Measurements from ENCODE around the gene FOXD1. TPM values are rescaled to one million over a fixed set of nuclear protein-coding genes. Genes with fewer than 3 reads are reported as not detected.

The FOXD1 gene
- polyA plus RNA-seq, 2 of the 4 experiments (the other 2 are of a cell fraction), result 2.2 to 8.2 TPM

- H3K9me3 ChIP-seq, result no peaks in the 10 kb centered on the region
- no peak overlapping the region for H3K4me2 ChIP-seq
- 0 out of 3 replicates have a peak, but pooled peaks cover 4% of the 10 kb centered on the region for H3K4me1 ChIP-seq
- FAIRE-seq, result peak; percentile 91
- no peak overlapping the region for H3K4me3 ChIP-seq
- DNase-seq (ENCODE audit: low read depth in 1 of 2, low spot score in 1 of 2), result peak in 1 of 2 experiments; percentile 83
- ChIA-PET POLR2A (interaction anchor here (1.0 to 1.2 kb wide), 2 partner anchors 44 to 238 kb away, joined by 4 to 8 read pairs; partner anchors contain the start of gene BTF3), CTCF (interaction anchor here (0.6 to 4.3 kb wide), 31 partner anchors 9 to 405 kb away, joined by 3 to 48 read pairs (median 4); partner anchors contain the start of gene BTF3)
- WGBS (ENCODE audit: missing lambda C conversion rate), result 44% methylated on average over 6 of the region's 6 CpGs
- no peak for TF ChIP-seq FOSL2 (IDR thresholded peaks at IDR 0.05)
- TF ChIP-seq FOSL2 (CRISPR knock-in tag; IDR thresholded peaks at IDR 0.05), result no peak
- TF ChIP-seq PHF8 (IDR thresholded peaks at IDR 0.05; ENCODE audit: borderline replicate concordance, low read depth), result no peak
- no peak for TF ChIP-seq JUNB (IDR thresholded peaks at IDR 0.05)
- no peak for TF ChIP-seq CEBPB (IDR thresholded peaks at IDR 0.05)
- TF ChIP-seq RAD21 (conservative IDR thresholded peaks at IDR 0.05 in 1 of 2, IDR thresholded peaks at IDR 0.05 in 1 of 2), result peak; percentile 25 to 43; a peak in 3 of 5 replicates
- TF ChIP-seq REST (IDR thresholded peaks at IDR 0.05), result no peak
- TF ChIP-seq SMC3 (IDR thresholded peaks at IDR 0.05), result no peak
- TF ChIP-seq HEYL (CRISPR knock-in tag; IDR thresholded peaks at IDR 0.05), result no peak
- no peak for TF ChIP-seq EHF (CRISPR knock-in tag; IDR thresholded peaks at IDR 0.05)
- no peak for TF ChIP-seq TP53 (CRISPR knock-in tag; IDR thresholded peaks at IDR 0.05)
- TF ChIP-seq, protein P1, sequence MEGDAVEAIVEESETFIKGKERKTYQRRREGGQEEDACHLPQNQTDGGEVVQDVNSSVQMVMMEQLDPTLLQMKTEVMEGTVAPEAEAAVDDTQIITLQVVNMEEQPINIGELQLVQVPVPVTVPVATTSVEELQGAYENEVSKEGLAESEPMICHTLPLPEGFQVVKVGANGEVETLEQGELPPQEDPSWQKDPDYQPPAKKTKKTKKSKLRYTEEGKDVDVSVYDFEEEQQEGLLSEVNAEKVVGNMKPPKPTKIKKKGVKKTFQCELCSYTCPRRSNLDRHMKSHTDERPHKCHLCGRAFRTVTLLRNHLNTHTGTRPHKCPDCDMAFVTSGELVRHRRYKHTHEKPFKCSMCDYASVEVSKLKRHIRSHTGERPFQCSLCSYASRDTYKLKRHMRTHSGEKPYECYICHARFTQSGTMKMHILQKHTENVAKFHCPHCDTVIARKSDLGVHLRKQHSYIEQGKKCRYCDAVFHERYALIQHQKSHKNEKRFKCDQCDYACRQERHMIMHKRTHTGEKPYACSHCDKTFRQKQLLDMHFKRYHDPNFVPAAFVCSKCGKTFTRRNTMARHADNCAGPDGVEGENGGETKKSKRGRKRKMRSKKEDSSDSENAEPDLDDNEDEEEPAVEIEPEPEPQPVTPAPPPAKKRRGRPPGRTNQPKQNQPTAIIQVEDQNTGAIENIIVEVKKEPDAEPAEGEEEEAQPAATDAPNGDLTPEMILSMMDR (IDR thresholded peaks at IDR 0.05), result peak; percentile 59
- TF ChIP-seq NR3C1 (IDR thresholded peaks at IDR 0.05), result no peak
- no peak for TF ChIP-seq HOXB5 (CRISPR knock-in tag; IDR thresholded peaks at IDR 0.05)
- TF ChIP-seq HOXA7 (CRISPR knock-in tag; IDR thresholded peaks at IDR 0.05), result no peak
- no peak for TF ChIP-seq ZNF302 (CRISPR knock-in tag; IDR thresholded peaks at IDR 0.05)
- TF ChIP-seq, protein P2, sequence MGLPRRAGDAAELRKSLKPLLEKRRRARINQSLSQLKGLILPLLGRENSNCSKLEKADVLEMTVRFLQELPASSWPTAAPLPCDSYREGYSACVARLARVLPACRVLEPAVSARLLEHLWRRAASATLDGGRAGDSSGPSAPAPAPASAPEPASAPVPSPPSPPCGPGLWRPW (IDR thresholded peaks at IDR 0.05), result no peak
- peak; percentile 75 to 79 for ATAC-seq
- H3K27ac ChIP-seq, result no peak overlapping the region
Observed at GRCh38 chr5:73454379-73455036, 5.9 kb upstream of the FOXD1 start.

DNA sequence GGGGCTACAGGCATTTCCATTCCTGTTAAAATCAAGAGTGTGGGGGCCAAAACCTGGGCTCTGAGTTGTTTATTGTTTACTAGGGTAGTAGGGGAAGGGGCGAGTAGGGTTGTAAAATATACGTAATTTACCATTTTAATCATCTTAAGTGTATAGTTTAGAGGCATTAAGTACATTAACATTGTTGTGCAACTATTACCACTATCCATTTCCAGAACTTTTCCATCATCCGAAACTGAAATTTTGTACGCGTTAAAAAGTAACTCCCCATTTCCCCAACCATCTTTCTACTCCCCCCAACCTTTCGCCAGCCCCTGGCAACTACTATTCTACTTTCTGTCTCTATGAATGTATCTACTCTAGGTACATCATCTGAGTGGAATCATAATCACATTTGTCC is 3.6 kb upstream of the FOXD1 start:
- no peak for FAIRE-seq
- Histone ChIP-seq H3K27ac (no peak overlapping the region), H3K9me3 (no peaks in the 10 kb centered on the region), H3K4me1 (peaks cover 11% of the 10 kb centered on the region; the same call in 2 of the 3 replicates), H3K4me3 (no peak overlapping the region; the same call in 2 of the 3 replicates), H3K4me2 (peak overlapping the region; percentile 95; the same call in 2 of the 3 replicates)
- WGBS (ENCODE audit: missing lambda C conversion rate), result 81% methylated on average over 6 of the region's 6 CpGs
- ChIA-PET POLR2A (no interaction called here), CTCF (interaction anchor here (1.7 kb wide), 1 partner anchor 130 kb away, joined by 4 read pairs; no protein-coding TSS in a partner anchor)
- TF ChIP-seq FOSL2 (IDR thresholded peaks at IDR 0.05) (no peak), FOSL2 (CRISPR knock-in tag; IDR thresholded peaks at IDR 0.05) (no peak), HEYL (CRISPR knock-in tag; IDR thresholded peaks at IDR 0.05) (no peak), SMC3 (IDR thresholded peaks at IDR 0.05) (no peak), ZFP36 (IDR thresholded peaks at IDR 0.05; ENCODE audit: borderline replicate concordance, partially characterized antibody) (no peak), RAD21 (conservative IDR thresholded peaks at IDR 0.05 in 1 of 2, IDR thresholded peaks at IDR 0.05 in 1 of 2) (no peak), PBX3 (IDR thresholded peaks at IDR 0.05) (no peak), RFX5 (IDR thresholded peaks at IDR 0.05) (no peak), PHF8 (IDR thresholded peaks at IDR 0.05; ENCODE audit: borderline replicate concordance, low read depth) (no peak), ESRRA (IDR thresholded peaks at IDR 0.05; ENCODE audit: borderline replicate concordance, low read length) (no peak), EHMT2 (IDR thresholded peaks at IDR 0.05; ENCODE audit: low read depth) (no peak), ZC3H11A (IDR thresholded peaks at IDR 0.05) (no peak), NPAS2 (CRISPR knock-in tag; IDR thresholded peaks at IDR 0.05; ENCODE audit: borderline replicate concordance) (no peak), NFE2L2 (conservative IDR thresholded peaks at IDR 0.05; ENCODE audit: low read length) (no peak)
- TF ChIP-seq, protein P3, sequence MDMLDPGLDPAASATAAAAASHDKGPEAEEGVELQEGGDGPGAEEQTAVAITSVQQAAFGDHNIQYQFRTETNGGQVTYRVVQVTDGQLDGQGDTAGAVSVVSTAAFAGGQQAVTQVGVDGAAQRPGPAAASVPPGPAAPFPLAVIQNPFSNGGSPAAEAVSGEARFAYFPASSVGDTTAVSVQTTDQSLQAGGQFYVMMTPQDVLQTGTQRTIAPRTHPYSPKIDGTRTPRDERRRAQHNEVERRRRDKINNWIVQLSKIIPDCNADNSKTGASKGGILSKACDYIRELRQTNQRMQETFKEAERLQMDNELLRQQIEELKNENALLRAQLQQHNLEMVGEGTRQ (IDR thresholded peaks at IDR 0.05), result no peak
- TF ChIP-seq, protein P2 (IDR thresholded peaks at IDR 0.05), result no peak
- ATAC-seq, result no peak
- DNase-seq (ENCODE audit: low read depth in 1 of 2, low spot score in 1 of 2), result no peak
